Gastroesophageal sphincter (tissue), 3 donors: Measurements from ENCODE around the gene TMEM271.

Source experiments
- CTCF ChIP-seq, 4 experiments: fragments of 200-600 bp in 2 of 4; fragments of 450-650 bp in 2 of 4; sonication (generic) in 1 of 4; IDR thresholded peaks; one replicate each; pipeline ENCODE4 v1.5.1; 2017 to 2019; ENCODE audit warnings: antibody characterized with exemption in 4 of 4, mild to moderate bottlenecking in 2 of 4, moderate library complexity in 2 of 4
- EP300 ChIP-seq: sonication (generic); formaldehyde crosslinking; IDR thresholded peaks from one replicate; pipeline ENCODE4 v1.6.1; 2017; ENCODE audit warnings: antibody characterized with exemption, mild to moderate bottlenecking
- POLR2A ChIP-seq, 2 donors: fragments of 450-650 bp; IDR thresholded peaks; one replicate each; pipeline ENCODE4 v1.6.1; 2017; ENCODE audit warnings: antibody characterized with exemption in 2 of 2, mild to moderate bottlenecking in 2 of 2, moderate library complexity in 1 of 2

- TF ChIP-seq CTCF (IDR thresholded peaks at IDR 0.05) (no peak), POLR2A (IDR thresholded peaks at IDR 0.05) (no peak), EP300 (no peak)
Observed at GRCh38 chr4:535924-536281, 40.2 kb downstream of the TMEM271 start.
